Adrenal gland (tissue), 12 donors: ENCODE measurements around the gene PPBP. TPM values are rescaled to one million over a fixed set of nuclear protein-coding genes. Genes with fewer than 3 reads are reported as not detected.

Source experiments
- DNase-seq, 7 donors: peaks; one replicate each; pipeline ENCODE4 v3.0.0-alpha.2; 2019 to 2020
- H3K27ac ChIP-seq, 5 donors: fragments of 200-600 bp; sonication (generic) in 4 of 5; 1 replicate in 3 of 5; 2 replicates in 2 of 5; pipeline versions ENCODE4 v1.5.1 to v1.8.0; 2016 to 2020; ENCODE audit warnings: mild to moderate bottlenecking in 1 of 5
- H3K27me3 ChIP-seq: fragments of 200-600 bp; 2 replicates; pipeline ENCODE4 v1.8.0; 2021
- H3K36me3 ChIP-seq, 2 donors: fragments of 200-600 bp; replicated peaks in 1 of 2; 1 replicate in 1 of 2; 2 replicates in 1 of 2; pipeline versions ENCODE4 v1.5.1 to v1.8.0; 2018 to 2022
- H3K4me1 ChIP-seq, 2 donors: fragments of 200-600 bp; replicated peaks in 1 of 2; 1 replicate in 1 of 2; 2 replicates in 1 of 2; pipeline versions ENCODE4 v1.5.1 to v1.8.0; 2018 to 2021
- H3K4me3 ChIP-seq, 4 donors: fragments of 200-600 bp; sonication (generic) in 3 of 4; one replicate each; pipeline ENCODE4 v1.5.1; 2016 to 2018
- H3K9me3 ChIP-seq, 3 donors: fragments of 200-600 bp; sonication (generic) in 1 of 3; replicated peaks in 1 of 3; 1 replicate in 2 of 3; 2 replicates in 1 of 3; pipeline versions ENCODE4 v1.5.1 to v1.8.0; 2016 to 2021
- POLR2A ChIP-seq, 2 donors: fragments of 450-650 bp; IDR thresholded peaks; one replicate each; pipeline ENCODE4 v1.6.1; 2017; ENCODE audit warnings: antibody characterized with exemption in 2 of 2, mild to moderate bottlenecking in 2 of 2, moderate library complexity in 1 of 2
- WGBS, 4 donors: extraction: QIAGEN DNeasy Blood & Tissue Kit in 2 of 4; methylation state at CpG; one replicate each; pipeline versions ENCODE4 v1.1.5 to v1.1.7; 2013 to 2017; 5-methylcytosine and 5-hydroxymethylcytosine counted together
- intact Hi-C, 2 donors: fragments of 100-400 bp; cut with DNase I; formaldehyde crosslinking; loops; one replicate each; pipeline versions ENCODE4 v1.14.1 to v1.15.0; 2022 to 2023
- polyA plus RNA-seq, 3 donors: library from polyadenylated mRNA; stranded (reverse); fragments of 200-250 nt in 2 of 3; fragments of 350-450 nt in 1 of 3; fragmentation: Illumina TruSeq in 1 of 3; extraction: RNeasy Lipid Tissue Mini Kit (QIAGEN cat#74804) in 1 of 3; gene quantifications; one replicate each; pipeline ENCODE4 v1.2.3, GENCODE V29; 2013 to 2014
- total RNA-seq, 9 donors: library from RNA; depleted of rRNA in 4 of 9; stranded (reverse); fragments of >200 nt in 4 of 9; fragments of 120-200 nt in 1 of 9; fragmentation: NEBNext Ultra II Directional in 1 of 9; extraction: Animal tissue kit (Norgen Biotek cat#: 25700) in 1 of 9; gene quantifications; one replicate each; pipeline versions ENCODE4 v1.1.0 to v1.2.4, GENCODE V29; 2013 to 2023
- TF ChIP-seq, protein P1 (sequence below), 6 experiments: fragments of 450-650 bp in 4 of 6; fragments of 200-600 bp in 2 of 6; sonication (generic) in 1 of 6; IDR thresholded peaks; 1 replicate in 5 of 6; 2 replicates in 1 of 6; pipeline versions ENCODE4 v1.5.1 to v1.8.0; 2016 to 2021; ENCODE audit warnings: antibody characterized with exemption in 6 of 6, mild to moderate bottlenecking in 2 of 6, moderate library complexity in 1 of 6
- donor health status: healthy with polysubstance abuse.
- donor health status: Bipolar disorder and iron deficiency.
- donor health status: DM: yes; HTN: yes; CAD: no.
- donor health status: DM: no; HTN: no; CAD: no.
- donor health status: DM: no; HTN: no; CAD: no.
- donor health status: DM: yes; HTN: yes; CAD: no.

The PPBP gene
- total and polyA plus RNA-seq, 12 donors: 0.27 to 22.4 (median 2.4) TPM; not detected in 5

DNA sequence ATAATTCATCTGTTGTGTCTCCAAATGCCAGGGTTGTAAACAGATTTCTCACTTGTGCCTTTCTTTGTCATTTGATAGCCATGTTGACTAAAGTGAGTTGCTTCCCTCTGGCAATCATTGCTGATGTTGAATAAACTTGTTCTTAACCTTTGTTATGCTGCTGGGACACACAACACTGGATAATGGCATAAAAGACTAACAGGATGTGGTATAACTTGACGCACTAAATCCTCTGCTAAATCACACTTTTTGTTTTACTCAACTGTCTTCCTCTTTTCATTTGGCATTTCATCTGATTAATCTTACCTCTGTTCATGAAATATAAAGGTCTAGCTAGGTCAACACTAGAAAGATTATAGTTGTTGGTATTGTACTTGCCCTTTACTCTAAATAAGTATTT is 28.1 kb upstream of the PPBP start:
- Histone ChIP-seq H3K36me3 (no peaks in the 10 kb centered on the region), H3K27ac (no peak overlapping the region), H3K9me3 (no peaks in the 10 kb centered on the region), H3K4me3 (no peak overlapping the region), H3K27me3 (no peaks in the 10 kb centered on the region), H3K4me1 (no peaks in the 10 kb centered on the region)
- TF ChIP-seq, protein P1, sequence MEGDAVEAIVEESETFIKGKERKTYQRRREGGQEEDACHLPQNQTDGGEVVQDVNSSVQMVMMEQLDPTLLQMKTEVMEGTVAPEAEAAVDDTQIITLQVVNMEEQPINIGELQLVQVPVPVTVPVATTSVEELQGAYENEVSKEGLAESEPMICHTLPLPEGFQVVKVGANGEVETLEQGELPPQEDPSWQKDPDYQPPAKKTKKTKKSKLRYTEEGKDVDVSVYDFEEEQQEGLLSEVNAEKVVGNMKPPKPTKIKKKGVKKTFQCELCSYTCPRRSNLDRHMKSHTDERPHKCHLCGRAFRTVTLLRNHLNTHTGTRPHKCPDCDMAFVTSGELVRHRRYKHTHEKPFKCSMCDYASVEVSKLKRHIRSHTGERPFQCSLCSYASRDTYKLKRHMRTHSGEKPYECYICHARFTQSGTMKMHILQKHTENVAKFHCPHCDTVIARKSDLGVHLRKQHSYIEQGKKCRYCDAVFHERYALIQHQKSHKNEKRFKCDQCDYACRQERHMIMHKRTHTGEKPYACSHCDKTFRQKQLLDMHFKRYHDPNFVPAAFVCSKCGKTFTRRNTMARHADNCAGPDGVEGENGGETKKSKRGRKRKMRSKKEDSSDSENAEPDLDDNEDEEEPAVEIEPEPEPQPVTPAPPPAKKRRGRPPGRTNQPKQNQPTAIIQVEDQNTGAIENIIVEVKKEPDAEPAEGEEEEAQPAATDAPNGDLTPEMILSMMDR (IDR thresholded peaks at IDR 0.05): no peak
- WGBS, 4 donors: 30 to 44% (median 43%) methylated on average over 1 of the region's 1 CpG
- DNase-seq: no peak
- intact Hi-C loops: no loop called here

DNA sequence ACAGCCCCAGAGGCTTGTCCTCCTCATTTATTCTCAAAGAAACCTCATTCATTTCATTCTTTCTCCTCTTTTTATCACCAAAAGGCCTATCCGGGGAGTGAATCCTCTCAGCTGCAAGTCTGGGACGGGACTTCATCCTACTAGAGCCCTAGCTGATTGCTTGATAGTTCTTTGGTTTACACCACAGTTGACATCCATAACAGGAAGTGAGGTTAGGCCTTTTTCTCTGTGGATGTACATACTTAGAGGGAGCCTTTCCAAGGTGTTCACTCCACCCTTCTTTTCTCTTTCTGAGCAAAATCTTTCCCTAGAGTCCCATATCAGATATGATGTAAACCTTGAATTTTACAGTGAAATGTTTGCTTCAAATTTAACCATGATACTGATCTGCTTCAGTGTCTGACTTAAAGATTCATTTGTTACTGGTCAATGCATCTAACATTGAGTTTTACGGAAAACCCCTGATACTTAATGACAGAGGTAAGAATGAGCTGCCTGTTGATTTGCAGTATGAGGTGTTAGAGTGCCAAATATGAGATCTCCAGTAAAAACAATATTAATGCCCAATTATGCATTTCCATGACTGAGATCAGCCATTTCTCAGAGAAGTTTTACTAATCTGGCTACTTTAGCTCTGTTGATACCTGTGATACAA is 27.3 kb upstream of the PPBP start:
- no peaks in the 10 kb centered on the region for H3K27me3 ChIP-seq
- H3K4me1 ChIP-seq: no peaks in the 10 kb centered on the region
- no peak overlapping the region for H3K27ac ChIP-seq
- H3K9me3 ChIP-seq: no peaks in the 10 kb centered on the region
- H3K36me3 ChIP-seq: no peaks in the 10 kb centered on the region
- DNase-seq: no peak
- TF ChIP-seq POLR2A (IDR thresholded peaks at IDR 0.05): no peak
- TF ChIP-seq, protein P1 (IDR thresholded peaks at IDR 0.05): no peak
- WGBS, 4 donors: 77 to 86% (median 80%) methylated on average over 3 of the region's 3 CpGs
- intact Hi-C loops: no loop called here
- no peak overlapping the region for H3K4me3 ChIP-seq

DNA sequence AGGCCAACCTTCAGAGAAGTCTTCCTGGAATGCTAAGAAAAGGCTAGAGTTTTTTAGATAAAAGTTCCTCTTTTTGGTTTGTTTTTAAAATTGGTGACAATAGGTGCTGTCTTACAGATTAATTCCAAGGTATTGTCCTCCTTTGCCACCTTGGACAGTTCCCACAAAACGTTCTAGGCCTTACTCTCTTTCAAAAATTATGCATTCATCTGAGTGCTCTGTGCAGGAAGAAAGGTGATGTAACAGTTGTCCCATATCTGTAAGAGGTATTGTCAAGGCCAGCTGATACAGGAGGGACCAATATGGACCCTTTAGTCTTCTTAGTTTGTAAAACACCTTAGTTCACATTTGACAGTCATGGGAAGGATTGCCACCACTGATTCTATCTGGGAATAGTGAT is 26.3 kb upstream of the PPBP start:
- no peak for DNase-seq
- Histone ChIP-seq H3K4me1 (no peaks in the 10 kb centered on the region), H3K27me3 (no peaks in the 10 kb centered on the region), H3K9me3 (no peaks in the 10 kb centered on the region), H3K4me3 (no peak overlapping the region), H3K36me3 (no peaks in the 10 kb centered on the region), H3K27ac (no peak overlapping the region)
- intact Hi-C loops: no loop called here
- whole genome bisulfite sequencing, 4 donors: 19 to 33% (median 19%) methylated on average over 1 of the region's 1 CpG
- no peak for TF ChIP-seq POLR2A (IDR thresholded peaks at IDR 0.05)
- TF ChIP-seq, protein P1 (IDR thresholded peaks at IDR 0.05): no peak

DNA sequence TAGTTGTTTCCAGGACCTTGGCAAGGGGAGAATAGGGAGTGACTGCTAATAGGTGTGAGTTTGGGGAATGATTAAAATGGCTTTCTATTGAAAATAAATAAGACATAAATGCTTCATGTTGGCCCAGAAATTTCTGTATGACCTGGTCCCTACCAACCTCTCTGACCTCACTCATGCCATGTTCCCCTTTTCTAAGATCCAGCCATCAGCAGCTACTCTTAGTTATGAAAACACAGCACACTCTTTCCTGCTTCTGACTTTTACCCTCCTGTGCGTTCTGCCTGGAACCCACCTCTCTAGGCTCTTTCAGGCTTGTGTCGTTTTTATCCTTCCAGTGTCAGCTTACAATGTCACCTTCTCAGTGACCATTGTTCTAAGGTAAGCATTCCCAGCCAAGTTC is 25.3 kb upstream of the PPBP start:
- no peaks in the 10 kb centered on the region for H3K4me1 ChIP-seq
- no peak overlapping the region for H3K27ac ChIP-seq
- no peak for TF ChIP-seq POLR2A (IDR thresholded peaks at IDR 0.05)
- TF ChIP-seq, protein P1 (IDR thresholded peaks at IDR 0.05): no peak
- no peak for DNase-seq
- H3K27me3 ChIP-seq: no peaks in the 10 kb centered on the region
- 53 to 62% (median 60%) methylated on average over 2 of the region's 2 CpGs for WGBS, 4 donors
- no peak overlapping the region for H3K4me3 ChIP-seq
- no peaks in the 10 kb centered on the region for H3K36me3 ChIP-seq
- no peaks in the 10 kb centered on the region for H3K9me3 ChIP-seq
- intact Hi-C loops: no loop called here
